WTC11 (cell line): ENCODE measurements around the gene ADGRE1. TPM values are rescaled to one million over a fixed set of nuclear protein-coding genes. Genes with fewer than 3 reads are reported as not detected.

ENCODE experiments used
- ATAC-seq: fragments of 200-7000 bp; cut with Tn5 transposase; 2 replicates; pipeline ENCODE4 v1.10.0; 2021; ENCODE audit warnings: mild to moderate bottlenecking, moderate library complexity
- CTCF ChIA-PET: fragments of 300-600 bp; sonication (Branson Sonifier 250); formaldehyde crosslinking; loops from one replicate; lab custom pipeline; 2021; ENCODE audit warnings: antibody characterized with exemption; lab: Charles Lee
- POLR2A ChIA-PET: fragments of 350-600 bp; sonication (Branson Sonifier 250); formaldehyde crosslinking; loops from one replicate; lab custom pipeline; 2021; ENCODE audit warnings: antibody characterized with exemption; lab: Charles Lee
- DNase-seq: peaks from one replicate; pipeline ENCODE4 v3.0.0; 2021; ENCODE audit warnings: low spot score
- H3K27ac Mint-ChIP-seq: 2 replicates; pipeline ENCODE4 v1.8.0; 2021; ENCODE audit warnings: mixed read lengths
- H3K27me3 Mint-ChIP-seq: 2 replicates; pipeline ENCODE4 v1.8.0; 2021; ENCODE audit warnings: low read depth, mild to moderate bottlenecking, moderate library complexity, mixed read lengths
- H3K36me3 Mint-ChIP-seq: 2 replicates; pipeline ENCODE4 v1.8.0; 2021; ENCODE audit warnings: mixed read lengths
- H3K4me1 Mint-ChIP-seq: 2 replicates; pipeline ENCODE4 v1.8.0; 2022; ENCODE audit warnings: mixed read lengths
- H3K4me3 Mint-ChIP-seq: 2 replicates; pipeline ENCODE4 v1.8.0; 2021; ENCODE audit warnings: mild to moderate bottlenecking, moderate library complexity, mixed read lengths
- H3K9me3 Mint-ChIP-seq: 2 replicates; pipeline ENCODE4 v1.8.0; 2021; ENCODE audit warnings: mixed read lengths
- AR ChIP-seq: fragments of 250-450 bp; sonication (Bioruptor Pico); IDR thresholded peaks from 2 replicates; pipeline ENCODE4 v1.9.0; 2021; ENCODE audit warnings: mild to moderate bottlenecking
- ATF2 ChIP-seq: sonication (generic); formaldehyde crosslinking; IDR thresholded peaks from 2 replicates; pipeline ENCODE4 v1.8.1; 2022; ENCODE audit warnings: low read depth, missing genetic modification reagents, borderline replicate concordance
- CREM ChIP-seq: sonication (generic); formaldehyde crosslinking; IDR thresholded peaks from 2 replicates; pipeline ENCODE4 v1.8.1; 2022; ENCODE audit warnings: mild to moderate bottlenecking, missing genetic modification reagents, moderate library complexity
- E2F5 ChIP-seq: sonication (generic); formaldehyde crosslinking; IDR thresholded peaks from 2 replicates; pipeline ENCODE4 v1.8.1; 2022; ENCODE audit warnings: mild to moderate bottlenecking, moderate library complexity, missing genetic modification reagents
- ELF4 ChIP-seq: sonication (generic); formaldehyde crosslinking; IDR thresholded peaks from 2 replicates; pipeline ENCODE4 v1.8.1; 2022; ENCODE audit warnings: low read depth, mild to moderate bottlenecking, moderate library complexity, missing genetic modification reagents
- ETV6 ChIP-seq: sonication (generic); formaldehyde crosslinking; IDR thresholded peaks from 2 replicates; pipeline ENCODE4 v1.8.1; 2022; ENCODE audit warnings: mild to moderate bottlenecking, missing genetic modification reagents
- FOXJ3 ChIP-seq: sonication (generic); formaldehyde crosslinking; IDR thresholded peaks from 2 replicates; pipeline ENCODE4 v1.9.0; 2021; ENCODE audit warnings: missing genetic modification reagents, mild to moderate bottlenecking, borderline replicate concordance
- FOXK1 ChIP-seq: sonication (generic); formaldehyde crosslinking; IDR thresholded peaks from 2 replicates; pipeline ENCODE4 v1.8.0; 2022; ENCODE audit warnings: mild to moderate bottlenecking, moderate library complexity, missing genetic modification reagents
- FOXP1 ChIP-seq: sonication (generic); formaldehyde crosslinking; IDR thresholded peaks from 2 replicates; pipeline ENCODE4 v1.8.0; 2022; ENCODE audit warnings: missing genetic modification reagents, mild to moderate bottlenecking, moderate library complexity, borderline replicate concordance
- GTF2I ChIP-seq: fragments of 250-450 bp; sonication (Bioruptor Pico); conservative IDR thresholded peaks from 2 replicates; pipeline ENCODE4 v1.4.0; 2021; ENCODE audit warnings: mild to moderate bottlenecking
- JAZF1 ChIP-seq: fragments of 250-450 bp; sonication (Bioruptor Pico); IDR thresholded peaks from 2 replicates; pipeline ENCODE4 v1.9.0; 2021; ENCODE audit warnings: moderate library complexity, mild to moderate bottlenecking, inconsistent platforms
- KAT7 ChIP-seq: sonication (generic); formaldehyde crosslinking; IDR thresholded peaks from 2 replicates; pipeline ENCODE4 v1.8.1; 2023; ENCODE audit warnings: missing genetic modification reagents, mild to moderate bottlenecking, borderline replicate concordance
- TEAD1 ChIP-seq: sonication (generic); formaldehyde crosslinking; IDR thresholded peaks from 2 replicates; pipeline ENCODE4 v1.8.0; 2022; ENCODE audit warnings: mild to moderate bottlenecking, missing genetic modification reagents
- ZBTB21 ChIP-seq: sonication (generic); formaldehyde crosslinking; IDR thresholded peaks from 2 replicates; pipeline ENCODE4 v1.8.1; 2023; ENCODE audit warnings: mild to moderate bottlenecking, missing genetic modification reagents, borderline replicate concordance
- ZNF138 ChIP-seq: sonication (generic); formaldehyde crosslinking; conservative IDR thresholded peaks from 2 replicates; pipeline ENCODE4 v1.8.1; 2022; ENCODE audit warnings: mild to moderate bottlenecking, moderate library complexity, missing genetic modification reagents
- ZNF219 ChIP-seq: sonication (generic); formaldehyde crosslinking; IDR thresholded peaks from 2 replicates; pipeline ENCODE4 v1.8.0; 2023; ENCODE audit warnings: missing genetic modification reagents, mild to moderate bottlenecking, borderline replicate concordance
- ZNF416 ChIP-seq: fragments of 250-450 bp; sonication (Bioruptor Pico); IDR thresholded peaks from 2 replicates; pipeline ENCODE4 v1.9.0; 2021; ENCODE audit warnings: mild to moderate bottlenecking, inconsistent platforms
- ZNF425 ChIP-seq: fragments of 250-450 bp; sonication (Bioruptor Pico); conservative IDR thresholded peaks from 2 replicates; pipeline ENCODE4 v1.9.0; 2021; ENCODE audit warnings: mild to moderate bottlenecking
- ZSCAN18 ChIP-seq: fragments of 250-450 bp; sonication (Bioruptor Pico); IDR thresholded peaks from 2 replicates; pipeline ENCODE4 v2.1.2; 2022; ENCODE audit warnings: mild to moderate bottlenecking, moderate library complexity
- total RNA-seq: library from RNA; stranded (reverse); gene quantifications from 3 replicates; pipeline ENCODE4 v1.2.3, GENCODE V29; 2021
- TF ChIP-seq, protein P1 (sequence below): sonication (generic); formaldehyde crosslinking; IDR thresholded peaks from 2 replicates; pipeline ENCODE4 v1.8.0; 2022; ENCODE audit warnings: mild to moderate bottlenecking, missing genetic modification reagents

Gene ADGRE1
- total RNA-seq, 1 experiment from 2014 or later: not detected

- TF ChIP-seq AR (no peak), ZNF219 (no peak)
These were observed 48.2 kb downstream of the ADGRE1 start (continued) for GRCh38 chr19:6935618-6936017.

DNA sequence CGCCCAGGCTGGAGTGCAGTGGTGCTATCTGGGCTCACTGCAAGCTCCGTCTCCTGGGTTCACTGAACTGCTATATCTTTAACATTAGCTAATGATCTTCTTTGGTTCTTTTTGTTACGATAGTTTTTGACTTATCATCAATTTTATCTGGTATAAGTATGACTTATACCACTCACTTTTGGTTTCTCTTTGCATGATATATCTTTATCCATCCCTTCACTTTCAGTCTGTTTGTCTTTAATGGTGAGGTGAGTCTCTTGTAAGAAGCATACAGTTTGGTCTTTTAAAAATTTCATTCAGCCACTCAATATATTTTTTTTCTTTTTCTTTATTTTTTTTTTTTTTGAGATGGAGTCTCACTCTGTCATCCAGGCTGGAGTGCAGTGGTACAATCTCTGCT is 58.4 kb downstream of the ADGRE1 start:
- Mint-ChIP-seq H3K4me1 (no peaks in the 10 kb centered on the region), H3K27me3 (peaks cover 5% of the 10 kb centered on the region; the same call in 1 of the 2 replicates), H3K27ac (no peak overlapping the region), H3K36me3 (peaks cover 48% of the 10 kb centered on the region), H3K4me3 (no peak overlapping the region), H3K9me3 (peaks cover 60% of the 10 kb centered on the region)
- TF ChIP-seq JAZF1 (no peak), AR (no peak), ZBTB21 (CRISPR knock-in tag) (no peak), ELF4 (no peak), FOXP1 (CRISPR knock-in tag) (no peak), E2F5 (no peak), CREM (no peak), ZNF416 (no peak), ZNF425 (CRISPR knock-in tag) (no peak), ZNF138 (CRISPR knock-in tag) (no peak), ATF2 (CRISPR knock-in tag) (no peak), TEAD1 (CRISPR knock-in tag) (no peak), ETV6 (CRISPR knock-in tag) (no peak), FOXK1 (CRISPR knock-in tag) (no peak), ZSCAN18 (CRISPR knock-in tag) (no peak), FOXJ3 (CRISPR knock-in tag) (no peak), KAT7 (no peak), GTF2I (CRISPR knock-in tag) (no peak)
- TF ChIP-seq, protein P1, sequence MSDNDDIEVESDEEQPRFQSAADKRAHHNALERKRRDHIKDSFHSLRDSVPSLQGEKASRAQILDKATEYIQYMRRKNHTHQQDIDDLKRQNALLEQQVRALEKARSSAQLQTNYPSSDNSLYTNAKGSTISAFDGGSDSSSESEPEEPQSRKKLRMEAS (CRISPR knock-in tag): no peak
- ChIA-PET CTCF (no interaction called here), POLR2A (no interaction called here)
- DNase-seq (no peak), ATAC-seq (no peak)
